T-helper 1 cell treated with Interleukin-12 subunit alpha and Interleukin-12 subunit beta and Interleukin-4 antibody, amounts not matched to agents 30 ng/mL and 1 ng/mL, for 36 hours (primary cell): Measurements from ENCODE around the gene NSUN2. TPM values are rescaled to one million over a fixed set of nuclear protein-coding genes. Genes with fewer than 3 reads are reported as not detected.

Experiments used
- intact Hi-C: fragments of 100-400 bp; cut with micrococcal nuclease; formaldehyde crosslinking; loops from one replicate; pipeline ENCODE4 v1.15.1; 2024
- total RNA-seq: library from RNA; stranded (reverse); gene quantifications from 2 replicates; pipeline ENCODE4 v1.2.3, GENCODE V29; 2022

The NSUN2 gene
- total RNA-seq, 1 donor from 2014 or later, result 93.4 TPM

DNA sequence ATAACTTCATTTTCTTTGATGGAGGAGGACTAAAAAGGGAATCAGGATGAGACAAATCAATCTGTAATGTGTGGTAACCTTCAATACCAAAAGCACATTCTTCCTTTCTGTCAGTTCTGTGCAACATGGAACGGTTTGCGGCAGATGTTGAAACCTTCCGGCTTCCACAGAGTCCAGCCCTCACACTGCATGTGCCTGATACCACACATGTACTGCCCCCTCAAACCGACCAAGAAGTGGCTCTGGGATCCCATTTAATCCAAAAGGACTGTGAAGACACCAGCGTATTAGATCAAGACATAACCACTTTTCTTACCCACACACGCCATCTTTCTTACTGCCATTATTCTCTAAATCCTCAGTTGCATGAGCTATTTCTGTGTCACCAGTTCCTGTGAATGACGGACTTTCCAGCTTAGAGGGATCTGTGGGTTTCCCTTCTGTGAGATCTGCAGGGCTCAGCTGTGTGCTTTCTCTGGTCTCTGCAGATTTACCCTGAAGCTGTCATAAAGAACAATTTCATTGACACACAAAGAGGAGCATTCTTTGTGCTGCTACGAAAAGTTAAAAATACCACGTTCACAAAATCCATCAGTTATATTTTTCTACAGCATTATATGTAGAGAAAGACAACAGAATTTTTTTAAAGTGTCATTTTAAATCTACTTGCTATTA lies 25.8 kb downstream of the NSUN2 start:
- intact Hi-C loops, result no loop called here

DNA sequence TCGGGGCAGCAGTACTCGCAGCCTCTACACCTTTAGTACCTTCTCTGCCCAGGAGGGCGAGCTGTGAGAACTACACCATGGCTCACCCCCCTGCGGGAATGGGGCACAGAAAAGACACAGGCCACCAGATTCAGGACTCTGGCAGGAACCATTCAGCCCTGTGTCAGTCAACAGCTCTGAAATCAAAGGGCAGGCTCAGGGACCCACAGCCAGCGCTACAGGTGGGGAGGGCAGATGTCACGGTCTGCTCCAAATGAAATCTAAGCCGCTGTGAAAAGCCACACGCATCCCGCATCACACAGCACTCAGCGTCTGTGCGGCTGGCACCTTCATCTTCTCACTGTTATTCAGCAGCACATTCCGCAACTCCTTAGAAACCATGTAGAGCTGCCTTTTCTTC lies 27.9 kb downstream of the NSUN2 start:
- intact Hi-C loops, result no loop called here

DNA sequence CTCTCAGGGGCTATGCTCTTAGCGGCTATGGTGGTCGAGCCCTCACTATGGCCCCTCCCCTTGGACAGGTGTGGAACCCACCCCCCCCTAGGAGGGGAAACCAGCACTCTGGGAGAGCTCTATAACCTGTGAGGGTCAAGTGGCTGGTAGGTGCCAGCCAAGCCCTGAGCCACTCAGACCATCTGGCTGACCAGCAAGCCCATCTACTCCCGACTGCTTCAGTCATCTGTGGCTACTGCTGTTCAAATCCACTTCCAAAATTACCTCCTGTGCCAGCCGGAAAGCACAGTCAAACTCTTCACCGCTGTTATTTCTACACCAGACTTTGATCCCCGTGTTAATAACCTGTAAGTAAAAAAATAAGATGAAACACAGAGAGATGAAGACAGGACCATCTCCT lies 28.5 kb downstream of the NSUN2 start:
- intact Hi-C loops, result no loop called here

DNA sequence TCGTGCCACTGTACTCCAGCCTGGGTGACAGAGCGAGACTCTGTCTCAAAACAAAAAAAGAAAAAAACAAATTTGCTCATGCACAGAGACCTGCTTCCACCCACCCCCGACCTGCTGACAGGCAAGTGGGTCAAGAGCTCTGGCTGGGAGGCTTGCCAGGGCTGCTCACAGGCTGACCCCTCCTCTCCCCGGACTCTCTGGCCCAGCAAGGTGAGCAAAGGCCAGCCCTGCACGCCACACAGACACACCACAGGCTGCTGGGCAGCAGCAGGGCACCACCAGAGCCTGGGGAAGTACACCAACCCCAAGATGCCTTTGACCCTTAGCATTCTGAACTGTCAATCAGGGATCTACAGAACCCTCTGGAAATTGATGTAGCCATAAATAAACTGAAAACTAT lies 29.2 kb downstream of the NSUN2 start:
- intact Hi-C loops, result no loop called here

DNA sequence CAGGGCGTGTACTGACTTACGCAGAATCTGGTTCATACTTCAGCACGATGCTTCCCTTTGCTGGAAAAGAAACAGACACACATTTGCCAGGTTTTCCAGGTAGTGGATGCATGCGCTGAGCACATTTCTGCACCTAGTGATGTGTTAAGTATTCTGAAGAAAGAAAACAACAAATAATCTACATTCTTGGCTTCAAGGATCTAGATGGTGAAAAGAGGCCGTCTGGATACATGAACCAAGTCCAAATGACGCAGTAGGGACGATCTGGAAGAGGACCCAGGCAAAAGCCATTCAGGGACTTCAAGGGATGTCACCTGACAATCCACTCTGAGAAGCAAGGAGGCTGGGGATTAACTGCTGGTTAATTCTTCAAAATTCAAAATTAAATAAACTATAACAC lies 30.4 kb downstream of the NSUN2 start:
- intact Hi-C loops, result no loop called here

DNA sequence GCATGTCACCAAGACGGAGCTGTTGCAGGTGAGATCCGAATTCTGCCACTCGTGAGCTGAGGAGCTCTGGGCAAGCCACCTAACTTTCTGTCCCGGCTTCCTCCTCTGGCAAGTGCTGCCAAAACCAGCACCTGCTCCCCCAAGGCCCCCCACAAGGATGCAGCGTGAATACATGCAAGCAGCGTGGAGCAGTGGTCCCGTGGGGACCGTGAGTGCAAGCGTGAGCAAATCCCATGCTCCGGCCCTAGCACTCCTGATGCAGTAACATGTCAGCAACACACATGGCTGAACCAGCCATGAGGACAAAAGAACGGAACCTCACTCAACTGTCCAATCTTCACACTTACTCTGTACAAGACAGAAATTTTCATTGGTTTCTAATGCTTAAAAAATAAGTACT lies 31.0 kb downstream of the NSUN2 start:
- intact Hi-C loops, result no loop called here

DNA sequence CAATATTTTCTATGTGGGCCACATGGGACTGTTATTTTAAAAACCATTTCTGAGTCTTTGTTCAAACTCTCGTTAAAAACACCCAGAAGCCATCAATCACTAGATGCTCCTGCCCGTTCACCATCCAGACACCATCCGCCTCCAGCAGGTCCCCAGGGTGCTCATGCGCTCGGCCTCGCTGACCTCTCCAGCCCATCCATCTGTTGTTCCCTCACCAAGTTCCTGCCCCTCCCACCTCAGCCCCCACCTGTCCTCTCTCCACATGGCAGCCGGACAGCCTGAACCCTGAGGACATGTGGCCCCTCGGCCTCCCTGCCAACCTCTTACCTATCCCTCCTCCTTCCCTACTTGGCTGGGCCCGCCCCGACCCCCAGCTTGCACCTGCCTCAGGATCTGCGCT lies 31.6 kb downstream of the NSUN2 start:
- intact Hi-C loops, result no loop called here

DNA sequence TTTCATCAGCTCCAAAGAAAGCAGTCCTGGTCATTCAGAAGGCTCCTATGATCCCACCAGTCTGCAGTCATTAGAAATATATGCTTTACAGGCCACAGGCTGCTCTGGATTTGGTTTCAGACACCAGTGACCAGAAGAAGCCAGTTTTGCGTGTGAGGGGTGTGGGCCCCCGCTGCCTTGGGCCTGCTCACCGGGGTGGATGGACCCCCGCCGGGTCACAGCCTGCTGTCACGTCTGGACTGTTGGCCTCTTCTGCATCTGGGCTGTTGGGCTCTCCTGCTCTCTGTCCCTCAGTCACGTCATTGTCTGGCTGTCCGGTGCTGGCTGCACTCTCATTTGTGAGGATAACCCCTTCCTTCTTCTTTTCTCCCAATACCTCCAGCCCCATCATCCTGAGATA lies 33.1 kb downstream of the NSUN2 start:
- intact Hi-C loops, result no loop called here

DNA sequence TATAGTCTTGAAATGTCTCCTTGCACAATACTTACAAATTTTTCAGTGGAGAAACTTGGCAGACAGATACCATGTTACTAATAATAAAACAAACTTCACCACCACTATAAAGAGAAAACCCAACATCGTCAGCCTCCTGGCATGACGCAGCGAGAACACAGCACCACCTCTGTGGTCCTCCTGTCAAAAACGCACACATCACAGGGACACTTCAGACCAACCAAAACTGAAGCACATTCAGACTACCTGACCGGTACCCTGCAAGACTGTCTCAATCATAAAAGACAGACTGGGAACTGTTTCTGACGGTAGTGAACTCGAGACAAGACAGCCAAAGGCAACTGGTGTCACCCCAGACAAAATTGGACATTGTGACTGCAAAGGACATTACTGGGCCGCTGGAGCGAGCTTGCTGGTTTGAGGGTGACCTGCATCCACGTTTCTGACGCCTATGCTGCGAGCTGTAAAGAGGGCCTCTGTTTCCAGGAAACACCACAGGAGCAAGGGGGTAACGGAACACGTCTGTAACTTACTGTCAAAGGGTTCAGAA lies 34.4 kb downstream of the NSUN2 start:
- intact Hi-C loops, result no loop called here

DNA sequence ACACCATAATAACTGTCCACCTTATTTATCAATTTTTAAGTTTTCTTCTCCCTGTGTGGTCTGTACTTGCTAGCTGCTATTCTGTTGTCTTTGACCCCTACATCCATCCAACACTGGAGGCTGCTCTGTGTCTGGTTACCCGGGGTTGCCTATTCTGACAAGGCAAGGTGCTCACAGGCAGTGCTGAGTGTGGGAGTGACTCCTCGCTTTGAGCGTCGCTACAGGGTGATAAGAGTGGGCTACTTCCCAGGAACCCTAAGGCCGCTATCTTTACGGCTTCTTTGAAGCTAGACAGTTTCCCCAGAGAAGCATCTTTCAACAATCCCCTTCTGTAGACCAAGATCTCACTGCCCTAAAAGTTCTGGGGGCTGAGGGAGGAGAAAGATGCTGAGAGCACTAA lies 35.3 kb downstream of the NSUN2 start:
- intact Hi-C loops, result no loop called here

DNA sequence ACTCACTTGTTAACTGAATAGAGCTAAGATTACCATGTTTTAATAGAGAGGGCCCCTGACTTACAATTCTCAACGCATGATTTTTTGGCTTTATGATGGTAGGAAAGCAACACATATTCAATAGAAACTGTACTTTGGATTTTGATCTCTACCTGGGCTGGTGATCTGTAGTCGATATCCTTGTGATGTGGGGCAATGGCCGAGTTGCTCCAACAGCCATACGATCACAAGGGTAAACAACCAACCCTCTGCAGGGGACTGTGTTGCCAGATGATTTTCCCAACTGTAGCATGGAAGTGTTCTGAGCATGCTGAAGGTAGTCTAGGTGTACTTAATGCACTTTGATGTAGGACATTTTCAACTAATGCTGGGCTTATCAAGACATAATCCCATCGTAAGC lies 36.5 kb downstream of the NSUN2 start:
- intact Hi-C loops, result no loop called here

DNA sequence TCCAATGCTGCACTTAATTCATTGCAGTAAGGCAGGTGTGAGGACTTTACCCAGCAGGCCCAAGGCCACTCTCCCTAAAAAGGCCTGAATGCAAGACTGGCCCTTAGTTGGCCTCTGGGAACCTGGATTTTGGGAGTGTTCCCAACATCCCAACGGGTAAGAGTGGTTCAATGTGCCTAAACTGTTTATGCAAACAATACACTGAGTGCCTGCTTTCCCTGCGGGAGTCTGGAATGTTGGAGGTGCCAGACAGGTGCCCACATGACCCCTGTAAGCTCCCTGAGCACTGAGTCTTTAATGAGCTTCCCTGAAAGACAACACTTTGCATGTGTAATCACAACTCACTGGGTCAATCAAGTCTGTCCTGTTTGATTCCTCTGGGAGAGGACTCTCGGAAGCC lies 37.4 kb downstream of the NSUN2 start:
- intact Hi-C loops, result no loop called here

DNA sequence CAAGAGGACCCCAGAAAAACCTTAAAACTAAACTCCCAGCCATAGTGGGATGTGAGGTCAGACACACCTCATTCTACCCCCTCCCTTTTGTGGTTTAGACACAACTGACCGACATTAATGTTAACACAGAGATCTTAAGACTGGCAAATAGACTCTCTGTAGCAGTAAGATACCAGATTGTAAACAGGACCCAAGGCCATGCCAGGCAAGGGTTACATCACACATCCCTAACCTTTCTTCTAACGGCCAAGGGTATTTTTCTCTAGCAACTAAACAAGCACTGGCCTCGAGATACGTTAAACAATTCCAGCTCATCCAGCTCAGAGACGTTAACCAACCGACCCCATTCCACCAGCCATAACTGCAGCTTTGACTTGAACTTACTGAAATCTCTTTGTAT lies 38.8 kb downstream of the NSUN2 start:
- intact Hi-C loops, result no loop called here

DNA sequence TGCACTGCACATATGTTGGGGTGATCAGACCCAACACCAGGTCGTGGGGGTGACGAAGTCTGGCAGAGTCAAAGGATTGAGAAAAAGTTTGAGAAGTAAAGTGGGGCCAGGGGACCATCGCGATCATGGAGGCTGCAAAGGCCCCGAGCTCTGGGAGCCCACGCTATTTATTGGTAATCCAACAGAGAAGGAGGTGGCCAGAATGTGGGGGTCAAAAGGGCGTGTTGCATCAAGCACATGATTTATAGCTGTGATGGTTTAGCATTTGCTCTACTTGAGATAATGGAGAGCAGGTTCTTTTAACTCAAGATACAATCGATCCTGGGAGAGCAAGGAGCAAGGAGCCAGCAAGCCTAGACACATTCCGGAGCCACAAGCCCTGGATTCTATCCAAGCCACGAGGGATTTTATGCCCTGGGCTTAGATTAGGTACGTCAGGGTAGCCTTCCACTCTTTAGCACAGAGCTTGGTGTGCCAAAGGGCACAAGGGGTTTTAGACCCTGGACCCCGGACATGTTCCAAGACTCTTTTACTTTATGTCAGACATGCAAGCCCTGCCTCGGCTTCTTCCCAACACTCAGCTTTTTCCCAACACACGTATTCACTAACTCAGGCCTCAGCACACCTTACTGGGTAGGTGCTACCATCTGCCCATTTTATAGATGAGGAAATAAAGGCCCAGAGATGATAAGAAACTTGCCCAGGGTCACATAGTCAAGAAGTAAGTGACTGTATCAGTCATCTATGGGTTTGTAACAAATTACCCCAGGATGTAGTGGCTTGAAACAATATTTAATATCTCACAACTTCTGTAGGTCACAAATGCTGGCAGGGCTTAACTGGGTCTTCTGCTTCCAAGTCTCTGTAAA lies 39.5 kb downstream of the NSUN2 start:
- intact Hi-C loops, result no loop called here

DNA sequence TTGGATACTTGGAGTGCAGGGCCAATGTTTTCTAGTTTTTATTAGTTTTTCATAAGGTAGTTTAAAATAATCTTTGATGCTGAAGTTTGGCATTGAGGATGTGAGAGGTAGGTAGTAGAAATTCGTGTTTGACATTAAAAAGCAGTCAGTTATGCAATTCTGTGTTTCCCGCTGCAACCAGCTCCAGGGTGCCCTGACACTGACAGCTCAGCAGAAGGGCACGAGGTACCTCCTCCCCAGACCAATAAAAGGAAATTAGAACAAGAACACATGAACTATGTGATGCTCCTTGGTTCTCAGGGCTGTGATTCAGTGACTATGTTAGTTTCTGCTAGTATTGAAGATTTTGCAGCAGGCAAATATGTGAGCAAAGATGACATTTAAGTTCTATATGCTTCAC lies 40.2 kb downstream of the NSUN2 start:
- intact Hi-C loops, result no loop called here

DNA sequence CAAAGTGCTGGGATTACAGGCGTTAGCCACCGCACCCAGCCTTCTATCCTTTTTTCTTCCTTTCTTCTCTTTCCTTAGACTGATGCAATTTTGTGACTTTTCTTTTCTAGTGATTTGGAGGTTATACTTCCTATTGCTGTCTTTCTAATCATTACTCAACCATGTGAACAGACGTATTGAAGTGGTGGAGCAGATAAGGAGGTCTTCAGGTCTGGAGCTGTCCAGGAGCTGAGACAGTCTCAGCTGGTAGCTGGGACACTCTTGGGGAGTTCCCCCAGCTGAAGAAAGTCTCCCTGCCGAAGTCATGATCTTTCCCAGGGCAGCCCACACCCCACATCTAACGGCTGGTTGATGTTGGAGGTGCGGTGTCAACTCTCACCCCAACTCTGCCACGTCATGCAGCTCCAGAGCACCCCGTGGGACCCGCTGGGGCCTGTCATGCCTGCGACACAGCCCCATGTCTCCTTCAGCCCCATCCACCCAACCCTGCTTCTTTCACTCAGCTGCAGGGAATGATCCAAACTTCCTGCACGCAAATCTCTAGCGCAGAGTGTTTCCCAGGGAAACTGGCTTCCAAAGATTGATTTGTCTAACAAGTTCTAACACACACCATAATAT lies 41.1 kb downstream of the NSUN2 start:
- intact Hi-C loops, result no loop called here

DNA sequence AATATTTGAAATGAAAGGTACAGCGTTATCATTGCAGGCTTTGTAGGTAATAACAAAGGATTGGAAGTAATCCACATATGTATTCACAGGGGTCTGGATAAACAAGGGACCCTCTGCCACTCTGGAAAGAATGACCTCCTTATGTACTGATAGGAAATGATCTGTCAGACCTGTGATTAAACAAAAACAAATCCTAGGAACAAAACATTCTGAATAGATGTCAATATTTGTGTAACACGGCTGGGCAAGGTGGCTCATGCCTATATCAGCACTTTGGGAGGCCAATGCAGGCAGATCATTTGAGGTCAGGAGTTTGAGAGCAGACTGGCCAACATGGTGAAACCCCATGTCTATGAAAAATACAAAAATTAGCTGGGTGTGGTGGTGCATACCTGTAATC lies 42.3 kb downstream of the NSUN2 start:
- intact Hi-C loops, result no loop called here

DNA sequence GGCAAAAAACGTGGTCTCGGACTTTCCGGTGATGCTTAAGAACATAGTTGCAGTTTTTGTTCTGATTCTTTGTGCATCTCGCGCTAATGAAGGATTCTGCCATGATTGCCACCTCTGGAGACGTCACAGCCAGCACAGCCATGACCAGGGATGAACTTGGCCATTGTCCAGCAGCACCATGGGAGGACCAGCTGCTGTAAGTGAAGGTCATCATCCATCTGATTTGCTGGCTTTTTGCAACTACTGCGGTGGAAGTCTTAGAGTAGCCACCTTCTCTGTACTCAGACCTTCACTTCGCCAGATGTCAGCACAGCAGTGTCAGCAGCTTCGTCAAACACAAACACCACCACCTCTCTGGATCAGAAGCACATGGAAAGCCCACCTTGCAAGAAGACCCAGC lies 45.7 kb downstream of the NSUN2 start:
- intact Hi-C loops, result no loop called here

DNA sequence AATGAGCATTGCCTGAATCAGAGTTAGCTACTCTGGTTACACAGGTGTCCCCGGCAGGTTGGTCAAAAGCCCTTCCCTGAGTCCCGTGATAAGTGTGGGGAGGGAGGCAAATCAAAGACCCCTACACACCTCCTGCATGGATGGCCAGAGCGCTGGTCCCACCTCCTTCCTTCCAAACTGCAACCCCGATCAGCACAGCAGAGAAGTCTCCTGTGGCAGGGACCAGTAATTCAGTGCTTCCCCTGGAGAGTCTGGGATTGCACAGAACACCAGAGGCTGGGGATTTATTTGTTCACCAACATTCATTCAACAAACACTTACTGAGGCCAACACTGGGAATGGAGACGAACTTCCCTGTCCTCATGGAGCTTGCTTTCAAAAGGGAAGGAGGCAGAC lies 46.2 kb downstream of the NSUN2 start:
- intact Hi-C loops, result no loop called here

DNA sequence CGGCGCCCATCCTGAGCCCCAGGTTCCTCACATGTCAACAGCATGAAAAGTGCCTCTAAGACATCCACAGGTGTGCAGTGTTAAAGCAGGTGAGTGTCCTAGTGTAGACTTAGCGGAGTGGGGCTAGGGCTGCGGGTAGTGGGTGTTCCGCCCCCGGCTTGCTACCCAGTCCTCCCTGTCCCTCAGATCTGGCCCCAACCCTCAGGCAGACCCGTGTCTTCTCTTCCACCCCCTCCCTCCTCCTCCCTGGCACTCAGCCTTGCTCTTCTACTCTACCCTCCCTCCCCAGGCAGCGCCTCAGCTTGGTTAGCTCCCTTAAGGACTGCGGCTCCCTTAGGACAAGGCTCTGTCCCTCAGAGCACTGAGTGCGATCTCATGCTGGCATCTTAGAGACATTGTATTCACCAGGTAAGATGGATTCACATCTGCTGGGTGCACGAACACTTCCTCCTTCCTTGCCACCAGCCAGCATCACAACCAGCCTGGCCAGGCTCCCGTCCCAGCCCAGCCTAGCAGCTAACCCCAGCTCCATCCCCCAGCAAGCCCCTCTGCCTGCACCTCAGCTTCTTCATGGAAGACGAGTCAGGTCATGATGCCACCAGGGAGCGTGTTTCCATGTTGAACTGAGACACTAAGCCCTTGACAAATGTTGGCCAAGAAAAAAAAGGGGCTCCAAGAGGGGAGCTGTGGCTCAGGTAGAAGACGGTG lies 46.8 kb downstream of the NSUN2 start:
- intact Hi-C loops, result no loop called here

DNA sequence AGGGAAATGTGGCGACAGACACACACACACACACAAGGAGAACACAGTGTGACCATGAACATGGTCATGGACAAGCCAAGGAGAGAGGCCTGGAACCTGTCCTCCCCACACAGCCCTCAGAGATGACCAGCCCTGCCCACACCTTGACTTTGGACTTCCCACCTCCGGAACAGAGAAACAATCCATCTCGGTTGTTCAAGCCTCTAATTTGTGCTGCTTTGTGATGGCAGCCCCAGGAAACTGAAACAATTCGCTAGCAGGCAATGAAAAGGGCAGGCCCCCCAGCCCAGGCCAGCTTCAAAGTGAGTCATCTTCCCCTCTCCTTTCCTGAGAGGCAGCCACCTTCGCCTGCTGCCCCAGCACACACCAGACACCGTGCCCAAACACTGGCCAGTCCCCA lies 47.7 kb downstream of the NSUN2 start:
- intact Hi-C loops, result no loop called here

DNA sequence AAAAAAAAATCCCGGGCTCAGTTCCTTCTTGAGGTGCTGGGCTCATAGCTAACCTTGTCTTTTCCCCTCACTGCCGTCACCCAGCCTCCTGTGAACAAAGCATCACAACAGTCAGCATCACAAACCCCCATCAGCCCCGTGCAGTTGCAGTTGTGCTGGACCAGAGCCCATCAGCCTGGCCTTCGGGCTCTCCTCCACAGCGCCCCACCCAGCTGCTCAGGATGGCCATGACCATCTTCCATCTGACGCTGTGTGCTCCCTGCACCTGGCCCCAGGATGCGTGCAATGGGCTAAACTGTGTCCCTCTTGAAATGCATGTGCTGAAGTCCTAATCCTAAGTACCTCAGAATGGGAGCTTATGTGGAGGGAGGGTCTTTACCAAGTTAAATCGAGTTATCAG lies 48.1 kb downstream of the NSUN2 start:
- intact Hi-C loops, result no loop called here
